HG03469 (cell line): Measurements from ENCODE around the gene GLYR1.
"Not testable (repeated sequence)": the region's sequence is repeated elsewhere in the genome, so short reads cannot be mapped to it uniquely, and the experiment has no call there.

Experiments
- ATAC-seq: cut with Tn5 transposase; IDR thresholded peaks from one replicate; pipeline ENCODE4 v1.9.1; 2021; ENCODE audit warnings: mild to moderate bottlenecking, moderate library complexity, moderate number of reproducible peaks; ENCODE audit not compliant: unreplicated experiment

Gene GLYR1

GRCh38 chr16:4846901-4847773 is at the start of gene GLYR1, which contains the start of gene UBN1:
GLYR1 (minus strand) TSS chr16:4847288; CDS start chr16:4847265, 23 bp downstream.
UBN1 (plus strand) TSS chr16:4847481; CDS start chr16:4852918, 5,437 bp downstream.
- peak; percentile 61 for ATAC-seq

- ATAC-seq: not testable (repeated sequence)
Observed at GRCh38 chr16:4896761-4897160, 49.7 kb upstream of the GLYR1 start.

GRCh38 chr16:4895366-4895765 is 48.3 kb upstream of the GLYR1 start:
- no peak for ATAC-seq

GRCh38 chr16:4894276-4895150 is 47.4 kb upstream of the GLYR1 start:
- ATAC-seq: no peak

GRCh38 chr16:4893103-4893862 is 46.2 kb upstream of the GLYR1 start:
- ATAC-seq: no peak

- no peak for ATAC-seq
Observed at GRCh38 chr16:4892361-4893102, 45.4 kb upstream of the GLYR1 start.

GRCh38 chr16:4891886-4892216 is 44.8 kb upstream of the GLYR1 start:
- ATAC-seq: no peak

GRCh38 chr16:4891097-4891885 is 44.2 kb upstream of the GLYR1 start:
- ATAC-seq: no peak

GRCh38 chr16:4890686-4891085 is 43.6 kb upstream of the GLYR1 start:
- no peak for ATAC-seq

GRCh38 chr16:4890026-4890425 is 42.9 kb upstream of the GLYR1 start:
- no peak for ATAC-seq

- ATAC-seq: no peak
Observed at GRCh38 chr16:4888428-4889135, 41.5 kb upstream of the GLYR1 start.

- ATAC-seq: no peak
Observed at GRCh38 chr16:4886151-4886550, 39.1 kb upstream of the GLYR1 start.

GRCh38 chr16:4884972-4885874 is 38.1 kb upstream of the GLYR1 start:
- ATAC-seq: no peak

- no peak for ATAC-seq
Observed at GRCh38 chr16:4884209-4884608, 37.1 kb upstream of the GLYR1 start.

GRCh38 chr16:4883501-4883900 is 36.4 kb upstream of the GLYR1 start:
- no peak for ATAC-seq

GRCh38 chr16:4882633-4883285 is 35.7 kb upstream of the GLYR1 start:
- no peak for ATAC-seq

GRCh38 chr16:4882000-4882632 is 35.0 kb upstream of the GLYR1 start:
- ATAC-seq: no peak
